Measurements from ENCODE around the gene PLB1. TPM values are rescaled to one million over a fixed set of nuclear protein-coding genes. Genes with fewer than 3 reads are reported as not detected.
A peak's percentile ranks its signal among the peaks of the same experiment; 100 is the strongest.

Gene PLB1
- total RNA-seq, 1 donor from 2014 or later, result 1.8 TPM

DNA sequence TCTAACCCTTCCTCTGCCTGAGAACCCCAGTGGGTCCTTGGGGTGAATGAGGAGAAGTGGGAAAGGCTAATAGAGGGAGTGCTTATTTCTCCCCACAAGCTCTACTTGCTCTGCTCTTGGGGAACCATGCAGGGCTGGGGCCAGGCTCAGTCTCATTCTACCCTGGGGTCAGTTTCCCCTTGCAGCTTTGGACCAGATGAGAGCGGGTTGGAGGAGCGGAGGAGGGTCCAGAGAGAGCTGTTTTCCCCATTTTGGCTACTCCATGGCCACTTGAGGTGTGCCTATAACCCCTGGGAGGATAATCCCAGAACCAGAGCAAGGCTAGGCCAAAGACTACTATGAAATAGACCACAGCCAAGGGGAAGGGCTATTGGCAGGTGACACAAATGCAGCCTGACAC is 29.6 kb downstream of the PLB1 start:
- DNase-seq, result no peak
- no peak for ATAC-seq (ENCODE audit: poor library complexity)
- intact Hi-C loops (cut with DNase I), result no loop called here

GRCh38 chr2:28526527-28527132 is 30.8 kb downstream of the PLB1 start:
- intact Hi-C loops (cut with DNase I), result no loop called here
- ATAC-seq (ENCODE audit: poor library complexity), result no peak
- DNase-seq, result no peak

GRCh38 chr2:28527196-28527595 is 31.3 kb downstream of the PLB1 start:
- DNase-seq (no peak), ATAC-seq (ENCODE audit: poor library complexity) (peak; percentile 42)
- intact Hi-C loops (cut with DNase I), result no loop called here

GRCh38 chr2:28528206-28528605 is 32.3 kb downstream of the PLB1 start:
- peak; percentile 81 for DNase-seq
- intact Hi-C loops (cut with DNase I), result no loop called here
- peak; percentile 96 for ATAC-seq (ENCODE audit: poor library complexity)

DNA sequence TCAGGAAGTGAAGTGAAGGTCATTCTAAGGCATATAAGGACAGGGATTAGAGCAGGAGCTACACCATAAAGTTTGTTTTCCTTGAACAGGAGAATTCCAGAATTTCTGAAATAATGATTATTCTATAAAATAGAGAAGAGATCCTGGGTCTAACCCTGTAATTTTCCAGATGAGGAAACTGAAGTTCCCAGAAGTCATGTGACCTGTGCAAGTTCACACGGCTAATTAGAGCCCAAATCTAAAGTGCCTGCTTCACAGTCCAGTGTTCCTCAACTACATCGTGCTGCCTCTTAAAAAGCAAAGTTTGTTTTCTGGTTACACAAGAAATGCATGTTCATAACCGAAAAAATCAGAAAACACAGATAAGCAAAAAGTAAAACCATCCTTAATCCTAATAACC is 34.9 kb downstream of the PLB1 start:
- intact Hi-C loops (cut with DNase I), result no loop called here
- DNase-seq (no peak), ATAC-seq (ENCODE audit: poor library complexity) (no peak)

DNA sequence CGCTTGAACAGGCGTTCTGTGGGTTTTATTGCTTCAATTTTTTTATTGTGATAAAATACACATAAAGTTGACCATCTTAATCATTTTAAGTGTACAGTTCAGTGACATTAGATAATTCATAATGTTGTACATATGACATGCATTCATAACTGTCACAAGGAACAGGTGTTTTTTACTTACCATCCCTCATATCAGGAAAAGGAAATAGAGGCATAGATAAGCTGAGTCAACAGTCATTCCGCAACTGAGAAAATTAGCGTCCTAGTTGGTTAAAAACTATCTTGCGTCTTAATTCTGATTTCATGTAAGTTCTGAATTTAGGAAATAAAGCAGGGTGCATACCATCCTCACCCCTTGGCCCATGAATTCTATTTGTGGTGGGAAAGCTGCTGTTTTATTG is 36.5 kb downstream of the PLB1 start:
- DNase-seq, result no peak
- intact Hi-C loops (cut with DNase I), result no loop called here
- no peak for ATAC-seq (ENCODE audit: poor library complexity)

- DNase-seq, result no peak
- intact Hi-C loops (cut with DNase I), result no loop called here
- no peak for ATAC-seq (ENCODE audit: poor library complexity)
These were observed 37.3 kb downstream of the PLB1 start for GRCh38 chr2:28533044-28533680.

GRCh38 chr2:28534817-28535216 is 39.0 kb downstream of the PLB1 start:
- DNase-seq, result no peak
- intact Hi-C loops (cut with DNase I), result no loop called here
- ATAC-seq (ENCODE audit: poor library complexity), result no peak

- no peak for ATAC-seq (ENCODE audit: poor library complexity)
- DNase-seq, result no peak
- intact Hi-C loops (cut with DNase I), result no loop called here
These were observed 42.3 kb downstream of the PLB1 start for GRCh38 chr2:28538134-28538533.

- DNase-seq (no peak), ATAC-seq (ENCODE audit: poor library complexity) (no peak)
- intact Hi-C loops (cut with DNase I), result no loop called here
These were observed 42.8 kb downstream of the PLB1 start for GRCh38 chr2:28538652-28539051.

DNA sequence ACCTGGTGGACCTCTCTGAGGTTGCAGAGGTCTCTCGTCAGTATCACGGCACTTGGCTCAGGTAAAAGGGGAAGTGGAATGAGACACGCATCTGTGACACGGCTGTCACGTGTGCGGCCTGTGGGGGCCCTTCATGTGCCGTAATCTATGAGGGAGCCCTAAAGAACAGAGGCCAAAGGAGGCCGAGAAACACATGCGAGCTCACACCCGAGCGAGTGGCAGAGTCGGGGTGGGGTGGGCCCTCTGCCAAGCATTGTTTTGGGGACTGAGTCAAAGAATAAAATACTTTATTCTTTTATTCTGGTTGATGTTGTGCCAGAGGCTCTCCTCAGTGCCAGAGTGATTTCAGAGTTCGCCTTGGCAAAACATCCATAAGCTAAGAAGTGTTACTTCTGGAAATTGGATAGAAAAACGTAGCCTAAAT is 43.3 kb downstream of the PLB1 start:
- no peak for ATAC-seq (ENCODE audit: poor library complexity)
- DNase-seq, result no peak
- intact Hi-C loops (cut with DNase I), result no loop called here

DNA sequence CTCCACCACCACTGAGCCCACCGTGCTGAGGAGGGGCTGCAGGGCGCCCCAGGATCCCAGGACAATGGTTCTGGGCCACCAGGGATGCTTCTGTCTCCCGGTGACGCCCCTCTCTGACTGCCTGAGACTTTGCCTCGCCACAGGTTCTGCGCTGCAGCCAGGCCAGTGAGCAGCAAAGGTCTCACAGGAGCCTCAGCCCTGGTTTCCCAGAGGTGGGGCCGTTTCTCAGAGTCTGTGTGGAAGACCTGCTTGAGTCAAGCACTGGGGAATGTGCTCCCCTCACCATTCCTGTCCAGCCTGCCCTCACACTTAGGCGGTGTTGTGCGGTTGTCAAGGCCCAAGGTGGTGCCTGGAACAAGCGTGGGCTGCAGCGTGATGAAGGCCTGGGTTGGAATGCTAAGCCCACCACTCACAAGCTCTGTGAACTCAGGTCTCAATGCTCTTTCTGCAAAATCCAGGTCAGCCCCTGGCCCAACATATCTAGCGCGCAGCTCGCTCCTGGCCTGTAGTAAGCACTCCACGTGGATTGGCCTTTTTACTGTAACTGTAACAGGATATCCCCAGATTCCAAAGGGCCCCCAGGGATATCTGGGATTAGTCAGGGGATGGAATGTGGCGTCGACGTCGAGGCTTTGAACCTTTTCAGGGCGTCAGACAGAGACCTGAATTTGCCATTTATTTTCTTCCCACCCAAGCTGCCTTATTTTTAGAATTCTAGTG is 47.6 kb downstream of the PLB1 start:
- intact Hi-C loops (cut with DNase I), result no loop called here
- ATAC-seq (ENCODE audit: poor library complexity) (no peak), DNase-seq (no peak)

DNA sequence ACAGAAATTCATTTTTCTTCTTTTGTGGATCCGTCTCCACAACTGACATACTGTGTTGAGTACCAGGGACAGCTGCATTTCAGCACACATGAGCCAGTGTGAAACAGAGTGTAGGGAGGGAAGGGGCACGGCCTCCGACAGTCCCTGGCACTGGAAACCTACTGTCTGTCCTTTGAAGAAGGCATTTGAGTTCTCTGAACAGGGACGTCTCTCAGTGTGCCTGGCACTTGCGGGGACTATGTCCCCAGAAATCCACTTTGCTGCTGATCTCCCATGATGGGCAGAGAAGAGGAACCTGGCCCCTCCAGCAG is 48.1 kb downstream of the PLB1 start:
- intact Hi-C loops (cut with DNase I), result no loop called here
- ATAC-seq (ENCODE audit: poor library complexity), result no peak
- no peak for DNase-seq

DNA sequence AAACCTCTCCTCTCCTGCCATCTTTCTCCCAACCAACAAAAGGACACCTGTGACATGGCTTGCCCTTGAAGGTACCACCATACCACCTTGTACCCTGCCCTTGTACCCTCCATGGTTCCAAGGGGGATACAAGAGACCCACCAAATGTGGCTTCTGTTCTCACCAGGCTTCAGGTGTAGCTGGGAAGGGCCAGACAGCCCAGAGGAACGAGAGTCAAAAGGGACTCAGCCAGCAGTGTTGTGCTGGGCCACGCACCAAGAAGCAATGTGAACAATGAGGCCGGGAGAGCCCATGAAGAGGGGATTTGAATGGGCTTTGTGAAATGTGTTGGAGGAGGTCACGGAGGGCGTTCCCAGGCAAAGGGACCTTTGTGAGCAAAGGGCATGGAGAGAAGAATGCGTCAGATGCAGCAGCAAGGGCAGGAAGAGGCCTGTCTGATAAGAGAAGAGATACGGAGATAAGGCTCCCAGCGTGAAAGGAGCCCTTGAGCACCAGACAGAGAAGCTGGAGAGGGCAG is 48.6 kb downstream of the PLB1 start:
- no peak for DNase-seq
- intact Hi-C loops (cut with DNase I), result no loop called here
- no peak for ATAC-seq (ENCODE audit: poor library complexity)

DNA sequence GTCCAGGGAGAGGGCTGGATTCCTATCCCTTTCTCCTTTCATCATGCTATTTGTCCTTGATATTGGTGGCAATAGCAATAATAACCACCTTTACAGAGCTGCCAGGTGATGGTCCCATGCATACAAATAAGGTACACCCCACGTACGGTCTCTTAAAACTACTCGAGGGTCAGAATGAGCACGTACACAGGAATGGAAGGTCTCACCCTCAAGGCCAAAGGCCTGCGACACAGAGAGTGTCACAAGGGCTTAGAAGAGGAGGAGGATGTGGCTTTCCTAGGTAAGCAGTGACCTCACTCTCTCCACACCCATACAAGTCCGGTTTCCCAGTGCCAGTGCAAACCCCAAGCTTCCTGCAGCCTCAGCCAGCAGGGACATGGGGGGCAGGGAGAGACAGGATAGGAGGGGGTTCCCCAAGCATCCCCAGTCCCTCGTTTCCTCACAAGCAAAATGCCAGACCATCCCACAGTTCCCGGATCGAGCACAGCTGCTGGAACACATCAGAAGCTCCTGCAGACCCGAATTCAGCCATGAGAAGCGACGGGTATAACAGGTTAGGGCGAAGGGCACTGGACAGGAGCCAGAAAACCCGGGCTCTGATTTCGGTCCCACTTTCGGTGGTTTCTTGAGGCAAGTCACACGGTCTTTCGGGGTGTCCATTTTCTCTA is 49.2 kb downstream of the PLB1 start:
- intact Hi-C loops (cut with DNase I), result no loop called here
- DNase-seq, result no peak
- ATAC-seq (ENCODE audit: poor library complexity), result peak; percentile 30

DNA sequence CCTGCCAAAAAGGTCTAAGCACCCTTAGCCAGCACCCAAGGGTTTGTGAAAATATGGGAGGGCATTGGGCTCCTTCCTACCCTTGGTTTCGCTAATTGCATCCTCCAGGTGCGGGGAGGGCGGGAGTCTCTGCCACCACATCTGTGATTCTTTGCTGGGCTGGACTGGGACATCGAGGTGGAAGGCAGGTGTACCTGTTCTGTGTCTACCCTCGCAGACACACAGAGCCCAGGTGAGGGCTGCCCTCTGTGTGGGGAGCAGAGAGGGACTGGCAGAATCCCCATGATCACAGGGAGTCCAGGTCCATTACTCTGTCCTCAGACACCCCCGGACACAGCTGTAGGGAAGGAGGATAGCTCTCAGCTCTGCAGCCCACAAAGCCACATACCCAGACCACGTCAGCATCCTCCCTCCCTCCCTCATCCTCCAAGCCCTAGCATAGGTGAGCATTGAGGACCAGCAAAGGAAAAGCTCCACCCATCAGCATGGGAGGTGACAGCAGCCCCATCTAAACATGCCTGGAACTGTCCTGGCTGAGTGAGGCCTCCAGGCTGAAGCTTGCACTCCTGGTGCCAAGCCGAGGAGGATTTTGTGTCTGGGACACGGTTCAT is 49.8 kb downstream of the PLB1 start:
- DNase-seq (no peak), ATAC-seq (ENCODE audit: poor library complexity) (no peak)
- intact Hi-C loops (cut with DNase I), result no loop called here

GRCh38 chr2:28546242-28546641 is 50.4 kb downstream of the PLB1 start:
- ATAC-seq (ENCODE audit: poor library complexity) (no peak), DNase-seq (no peak)
- intact Hi-C loops (cut with DNase I), result no loop called here

DNA sequence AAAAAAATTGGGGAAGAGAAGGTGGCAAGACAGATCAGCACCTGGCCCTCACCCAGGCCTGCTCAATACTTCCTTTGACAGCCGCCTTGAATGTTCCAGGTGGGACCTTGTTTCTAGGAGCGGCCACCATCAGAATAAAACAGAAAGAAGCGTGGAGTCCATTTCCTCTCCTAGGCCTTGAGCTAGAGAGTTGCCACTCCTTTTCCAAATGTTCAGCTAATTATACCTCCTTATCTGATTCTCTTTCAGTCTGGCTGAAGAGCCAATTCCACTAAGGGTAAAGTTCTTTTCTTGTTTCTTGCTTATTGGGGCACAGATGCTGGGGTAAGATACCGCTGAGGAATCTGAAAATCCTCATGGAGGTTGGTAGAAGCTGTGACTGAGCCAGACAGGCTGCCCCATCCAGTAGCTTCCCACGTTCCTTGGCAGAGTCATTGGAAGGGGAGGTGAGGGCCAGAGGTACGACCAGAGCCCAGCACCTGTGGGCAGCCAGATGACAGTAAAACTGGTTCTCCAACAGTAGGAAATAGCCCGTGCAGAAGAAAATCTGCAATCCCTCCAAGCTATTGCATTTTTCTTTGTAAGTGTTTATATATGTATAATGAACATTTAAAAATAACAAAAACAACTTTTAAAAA is 51.5 kb downstream of the PLB1 start:
- no peak for DNase-seq
- intact Hi-C loops (cut with DNase I), result no loop called here
- no peak for ATAC-seq (ENCODE audit: poor library complexity)
